Ishikawa (cell line): Measurements from ENCODE around the gene CUL7.

ENCODE experiments used
- CEBPB ChIP-seq: IDR thresholded peaks from 2 replicates; pipeline ENCODE4 v1.6.1; 2012
- CREB1 ChIP-seq: IDR thresholded peaks from 2 replicates; pipeline ENCODE4 v1.6.1; 2012; ENCODE audit warnings: low read depth
- EGR1 ChIP-seq: IDR thresholded peaks from 2 replicates; pipeline ENCODE4 v1.6.1; 2012
- EP300 ChIP-seq: IDR thresholded peaks from 2 replicates; pipeline ENCODE4 v1.6.1; 2012; ENCODE audit warnings: borderline replicate concordance
- FOXM1 ChIP-seq: IDR thresholded peaks from 2 replicates; pipeline ENCODE4 v1.6.1; 2012; ENCODE audit warnings: low read depth, borderline replicate concordance
- NFIC ChIP-seq: IDR thresholded peaks from 2 replicates; pipeline ENCODE4 v1.6.1; 2012
- RAD21 ChIP-seq: IDR thresholded peaks from 2 replicates; pipeline ENCODE4 v1.6.1; 2012; ENCODE audit warnings: low read depth
- TAF1 ChIP-seq: IDR thresholded peaks from 2 replicates; pipeline ENCODE4 v1.6.1; 2012; ENCODE audit warnings: low read depth, mild to moderate bottlenecking
- TCF12 ChIP-seq: IDR thresholded peaks from 2 replicates; pipeline ENCODE4 v1.6.1; 2012; ENCODE audit warnings: low read depth
- TEAD4 ChIP-seq: IDR thresholded peaks from 2 replicates; pipeline ENCODE4 v1.6.1; 2012
- YY1 ChIP-seq: IDR thresholded peaks from 2 replicates; pipeline ENCODE4 v1.6.1; 2012; ENCODE audit warnings: low read depth
- ZBTB7A ChIP-seq: IDR thresholded peaks from 2 replicates; pipeline ENCODE4 v1.6.1; 2012; ENCODE audit warnings: low read depth
- TF ChIP-seq, protein P1 (sequence below): IDR thresholded peaks from 2 replicates; pipeline ENCODE4 v1.6.1; 2012
- TF ChIP-seq, protein P2 (sequence below): IDR thresholded peaks from 2 replicates; pipeline ENCODE4 v1.6.1; 2012; ENCODE audit warnings: low read depth, mild to moderate bottlenecking
- TF ChIP-seq, protein P3 (sequence below): IDR thresholded peaks from 2 replicates; pipeline ENCODE4 v1.6.1; 2012

The CUL7 gene

DNA sequence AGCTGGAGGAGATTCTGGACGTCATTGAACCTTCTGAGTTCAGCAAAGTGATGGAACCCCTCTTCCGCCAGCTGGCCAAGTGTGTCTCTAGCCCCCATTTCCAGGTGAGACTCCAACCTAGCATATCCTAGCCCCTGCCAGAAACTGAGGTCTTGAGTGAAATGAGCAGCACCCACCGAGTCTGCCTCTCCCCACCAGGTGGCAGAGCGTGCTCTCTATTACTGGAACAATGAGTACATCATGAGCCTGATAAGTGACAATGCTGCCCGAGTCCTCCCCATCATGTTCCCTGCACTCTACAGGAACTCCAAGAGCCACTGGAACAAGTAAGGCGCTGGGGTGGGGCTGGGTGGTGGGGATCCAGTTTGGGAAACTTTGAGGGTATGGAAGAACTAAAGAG lies 44.5 kb downstream of the CUL7 start:
- TF ChIP-seq TCF12 (no peak), CREB1 (no peak), RAD21 (0 out of 2 replicates have a peak, but pooled peaks have one; percentile 8), TAF1 (no peak), YY1 (no peak)

DNA sequence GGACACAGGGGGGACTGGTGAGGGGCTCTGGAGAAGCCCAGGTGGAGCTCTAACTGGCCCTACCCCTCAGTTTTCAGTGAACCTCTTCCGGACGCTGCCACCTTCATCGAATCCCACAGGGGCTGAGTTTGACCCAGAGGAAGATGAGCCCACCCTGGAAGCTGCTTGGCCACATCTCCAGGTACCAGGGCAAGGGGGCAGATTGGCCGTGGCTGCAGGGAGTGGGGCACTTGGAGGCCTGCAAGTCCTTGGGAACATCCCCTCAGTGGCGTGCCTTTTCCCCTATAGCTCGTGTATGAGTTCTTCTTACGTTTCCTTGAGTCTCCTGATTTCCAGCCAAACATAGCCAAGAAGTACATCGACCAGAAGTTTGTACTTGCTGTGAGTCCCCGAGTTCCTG lies 46.5 kb downstream of the CUL7 start:
- TF ChIP-seq TCF12, result no peak
- TF ChIP-seq TEAD4, result no peak
- no peak for TF ChIP-seq RAD21
- no peak for TF ChIP-seq EP300
- TF ChIP-seq NFIC, result no peak
- TF ChIP-seq, protein P1, sequence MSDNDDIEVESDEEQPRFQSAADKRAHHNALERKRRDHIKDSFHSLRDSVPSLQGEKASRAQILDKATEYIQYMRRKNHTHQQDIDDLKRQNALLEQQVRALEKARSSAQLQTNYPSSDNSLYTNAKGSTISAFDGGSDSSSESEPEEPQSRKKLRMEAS, result no peak

DNA sequence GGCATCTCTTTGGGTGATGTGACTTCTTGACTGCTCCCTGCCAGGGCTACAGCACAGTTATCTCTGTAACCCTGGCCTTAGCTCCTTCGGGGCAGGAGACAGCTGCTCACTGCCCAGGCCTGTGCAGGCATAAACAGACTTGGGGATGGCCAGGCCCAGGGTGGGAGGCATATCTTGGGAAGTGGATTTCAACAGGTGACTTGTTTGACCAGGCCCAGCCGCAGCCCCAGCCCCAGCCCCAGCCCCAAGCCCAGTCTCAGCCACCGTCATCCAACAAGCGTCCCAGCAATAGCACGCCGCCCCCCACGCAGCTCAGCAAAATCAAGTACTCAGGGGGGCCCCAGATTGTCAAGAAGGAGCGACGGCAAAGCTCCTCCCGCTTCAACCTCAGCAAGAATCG lies 47.4 kb downstream of the CUL7 start:
- TF ChIP-seq RAD21 (no peak), TCF12 (no peak), ZBTB7A (no peak), TAF1 (no peak), CREB1 (no peak)

DNA sequence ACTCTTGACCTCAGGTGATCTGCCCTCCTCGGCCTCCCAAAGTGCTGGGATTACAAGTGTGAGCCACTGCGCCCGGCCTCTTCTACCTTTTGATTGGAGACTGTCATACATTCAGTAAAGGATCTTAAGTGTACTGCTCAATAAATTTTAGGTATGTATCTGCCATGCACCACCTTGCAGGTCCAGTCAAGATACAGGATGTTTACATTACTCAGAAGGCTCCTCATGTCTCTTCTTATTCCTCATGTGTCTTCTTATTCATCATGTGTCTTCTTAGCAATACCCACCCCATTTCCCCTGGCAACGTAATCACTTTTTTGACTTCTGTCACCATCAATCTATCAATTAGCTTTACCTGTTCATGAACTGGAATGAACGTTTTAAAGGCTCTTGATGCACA lies 47.8 kb downstream of the CUL7 start:
- TF ChIP-seq EP300 (no peak), EGR1 (no peak), CREB1 (no peak), NFIC (no peak), CEBPB (no peak)
- TF ChIP-seq, protein P2, sequence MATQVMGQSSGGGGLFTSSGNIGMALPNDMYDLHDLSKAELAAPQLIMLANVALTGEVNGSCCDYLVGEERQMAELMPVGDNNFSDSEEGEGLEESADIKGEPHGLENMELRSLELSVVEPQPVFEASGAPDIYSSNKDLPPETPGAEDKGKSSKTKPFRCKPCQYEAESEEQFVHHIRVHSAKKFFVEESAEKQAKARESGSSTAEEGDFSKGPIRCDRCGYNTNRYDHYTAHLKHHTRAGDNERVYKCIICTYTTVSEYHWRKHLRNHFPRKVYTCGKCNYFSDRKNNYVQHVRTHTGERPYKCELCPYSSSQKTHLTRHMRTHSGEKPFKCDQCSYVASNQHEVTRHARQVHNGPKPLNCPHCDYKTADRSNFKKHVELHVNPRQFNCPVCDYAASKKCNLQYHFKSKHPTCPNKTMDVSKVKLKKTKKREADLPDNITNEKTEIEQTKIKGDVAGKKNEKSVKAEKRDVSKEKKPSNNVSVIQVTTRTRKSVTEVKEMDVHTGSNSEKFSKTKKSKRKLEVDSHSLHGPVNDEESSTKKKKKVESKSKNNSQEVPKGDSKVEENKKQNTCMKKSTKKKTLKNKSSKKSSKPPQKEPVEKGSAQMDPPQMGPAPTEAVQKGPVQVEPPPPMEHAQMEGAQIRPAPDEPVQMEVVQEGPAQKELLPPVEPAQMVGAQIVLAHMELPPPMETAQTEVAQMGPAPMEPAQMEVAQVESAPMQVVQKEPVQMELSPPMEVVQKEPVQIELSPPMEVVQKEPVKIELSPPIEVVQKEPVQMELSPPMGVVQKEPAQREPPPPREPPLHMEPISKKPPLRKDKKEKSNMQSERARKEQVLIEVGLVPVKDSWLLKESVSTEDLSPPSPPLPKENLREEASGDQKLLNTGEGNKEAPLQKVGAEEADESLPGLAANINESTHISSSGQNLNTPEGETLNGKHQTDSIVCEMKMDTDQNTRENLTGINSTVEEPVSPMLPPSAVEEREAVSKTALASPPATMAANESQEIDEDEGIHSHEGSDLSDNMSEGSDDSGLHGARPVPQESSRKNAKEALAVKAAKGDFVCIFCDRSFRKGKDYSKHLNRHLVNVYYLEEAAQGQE, result no peak
- TF ChIP-seq, protein P1, result no peak
- TF ChIP-seq, protein P3, sequence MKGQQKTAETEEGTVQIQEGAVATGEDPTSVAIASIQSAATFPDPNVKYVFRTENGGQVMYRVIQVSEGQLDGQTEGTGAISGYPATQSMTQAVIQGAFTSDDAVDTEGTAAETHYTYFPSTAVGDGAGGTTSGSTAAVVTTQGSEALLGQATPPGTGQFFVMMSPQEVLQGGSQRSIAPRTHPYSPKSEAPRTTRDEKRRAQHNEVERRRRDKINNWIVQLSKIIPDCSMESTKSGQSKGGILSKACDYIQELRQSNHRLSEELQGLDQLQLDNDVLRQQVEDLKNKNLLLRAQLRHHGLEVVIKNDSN, result no peak

DNA sequence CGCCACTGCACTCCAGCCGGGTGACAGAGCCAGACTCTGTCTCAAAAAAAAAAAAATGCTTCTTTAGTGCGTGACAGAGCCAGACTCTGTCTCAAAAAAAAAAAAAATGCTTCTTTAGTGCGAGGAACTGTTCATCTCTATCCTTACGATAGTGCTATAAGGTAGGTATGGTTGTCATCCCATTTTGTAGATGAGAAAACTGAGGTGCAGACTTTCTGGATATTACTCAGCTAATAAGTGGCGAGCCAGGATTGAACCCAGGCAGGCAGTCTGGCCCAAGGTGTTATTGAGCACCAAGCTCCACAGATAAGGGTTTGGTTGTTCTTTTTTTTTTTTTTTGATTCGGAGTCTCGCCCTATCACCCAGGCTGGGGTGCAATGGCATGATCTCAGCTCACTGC lies 51.8 kb downstream of the CUL7 start:
- TF ChIP-seq RAD21, result no peak

DNA sequence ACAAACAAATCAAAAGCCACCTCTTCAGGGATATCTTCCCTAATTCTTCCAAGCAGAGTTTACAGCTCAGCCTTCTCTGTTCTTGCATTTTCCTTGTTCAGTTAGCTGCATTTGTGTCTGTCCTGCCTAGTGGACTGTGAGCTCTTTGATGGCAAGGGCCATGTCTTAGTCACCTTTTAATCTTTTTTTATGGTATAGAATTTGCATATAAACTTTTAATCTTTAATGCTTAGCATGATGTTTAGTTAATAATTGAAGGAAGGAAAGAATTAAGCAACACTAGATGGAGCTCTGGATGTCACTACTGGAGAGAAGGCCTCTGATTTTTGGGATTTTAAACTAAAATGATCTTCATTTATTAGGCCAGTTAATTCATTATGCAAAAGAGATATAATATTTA lies 57.1 kb downstream of the CUL7 start:
- TF ChIP-seq EGR1 (no peak), CEBPB (no peak), ZBTB7A (no peak), NFIC (no peak), FOXM1 (no peak), EP300 (no peak), TEAD4 (no peak)
- TF ChIP-seq, protein P2, result no peak
- TF ChIP-seq, protein P3, result no peak
- TF ChIP-seq, protein P1, result no peak

DNA sequence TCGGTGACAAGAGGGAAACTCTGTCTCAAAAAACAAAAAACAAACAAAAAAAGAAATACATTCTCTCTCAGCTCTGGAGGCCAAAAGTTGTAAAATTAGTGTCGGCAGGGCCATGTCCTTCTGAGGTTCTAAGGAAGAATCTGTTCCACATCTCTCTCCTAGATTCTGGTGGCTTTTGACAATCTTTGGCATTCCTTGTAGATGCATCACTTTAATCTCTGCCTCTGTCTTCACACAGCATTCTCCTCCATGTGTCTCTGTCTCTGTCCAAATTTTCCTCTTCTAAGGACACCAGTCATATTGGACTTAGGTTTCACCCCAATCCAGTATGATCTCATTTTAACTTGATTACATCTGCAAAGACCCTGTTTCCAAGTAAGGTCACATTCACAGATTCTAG lies 60.2 kb downstream of the CUL7 start:
- TF ChIP-seq, protein P3, result no peak
- TF ChIP-seq FOXM1 (no peak), EGR1 (no peak), TEAD4 (no peak), TAF1 (no peak), YY1 (no peak), ZBTB7A (no peak), CEBPB (no peak), EP300 (no peak), RAD21 (no peak), TCF12 (no peak), CREB1 (no peak), NFIC (no peak)
- TF ChIP-seq, protein P2, result no peak
- TF ChIP-seq, protein P1, result no peak
